Aorta (tissue), 5 donors: Measurements from ENCODE around the gene CD19. TPM values are rescaled to one million over a fixed set of nuclear protein-coding genes. Genes with fewer than 3 reads are reported as not detected.

Experiments
- ATAC-seq: fragments of 200-7000 bp; cut with Tn5 transposase; one replicate; pipeline ENCODE4 v1.9.1; 2022; ENCODE audit warnings: moderate library complexity; ENCODE audit not compliant: low FRiP score
- DNase-seq, 2 donors: peaks; one replicate each; pipeline ENCODE4 v3.0.0-alpha.2; 2020
- H3K27ac ChIP-seq, 2 donors: one replicate each; pipeline ENCODE4 v1.5.1; 2013; ENCODE audit warnings: low read length in 2 of 2, mild to moderate bottlenecking in 2 of 2, moderate library complexity in 2 of 2, control low read depth in 1 of 2, inconsistent platforms in 1 of 2, low read depth in 1 of 2
- H3K27me3 ChIP-seq, 2 donors: one replicate each; pipeline ENCODE4 v1.6.1; 2013; ENCODE audit warnings: control low read depth in 1 of 2, low read length in 1 of 2, mild to moderate bottlenecking in 1 of 2, moderate library complexity in 1 of 2; ENCODE audit not compliant: insufficient read depth in 2 of 2, control insufficient read depth in 1 of 2
- H3K36me3 ChIP-seq, 2 donors: one replicate each; pipeline ENCODE4 v1.6.1; 2013; ENCODE audit warnings: control low read depth in 1 of 2, low read length in 1 of 2, mild to moderate bottlenecking in 1 of 2; ENCODE audit not compliant: insufficient read depth in 2 of 2, control insufficient read depth in 1 of 2
- H3K4me1 ChIP-seq, 2 donors: one replicate each; pipeline ENCODE4 v1.6.1; 2013; ENCODE audit warnings: low read length in 2 of 2, control low read depth in 1 of 2, mild to moderate bottlenecking in 1 of 2, moderate library complexity in 1 of 2; ENCODE audit not compliant: insufficient read depth in 2 of 2, control insufficient read depth in 1 of 2
- H3K4me3 ChIP-seq, 2 donors: one replicate each; pipeline ENCODE4 v1.5.1; 2013; ENCODE audit warnings: low read length in 2 of 2, control low read depth in 1 of 2, mild to moderate bottlenecking in 1 of 2
- H3K9me3 ChIP-seq: one replicate; pipeline ENCODE4 v1.6.1; 2013; ENCODE audit warnings: mild to moderate bottlenecking, low read length; ENCODE audit not compliant: control insufficient read depth
- WGBS, 2 donors: extraction: QIAGEN DNeasy Blood & Tissue Kit; methylation state at CpG; one replicate each; pipeline ENCODE4 v1.1.7; 2013; 5-methylcytosine and 5-hydroxymethylcytosine counted together
- intact Hi-C, 2 donors: fragments of 100-400 bp; cut with DNase I; formaldehyde crosslinking; loops; one replicate each; pipeline versions ENCODE4 v1.14.2 to v1.15.0; 2022
- polyA plus RNA-seq, 2 donors: library from polyadenylated mRNA; stranded (reverse); fragments of 200-250 nt; gene quantifications; one replicate each; pipeline ENCODE4 v1.2.3, GENCODE V29; 2013
- total RNA-seq, 2 donors: library from RNA; stranded (reverse); fragmentation: NEBNext Ultra II Directional; extraction: Animal tissue kit (Norgen Biotek cat#: 25700); gene quantifications; one replicate each; pipeline ENCODE4 v1.2.1, GENCODE V29; 2021
- donor health status: healthy with polysubstance abuse.
- donor health status: Bipolar disorder and iron deficiency.
- donor health status: DM: no; HTN: no; CAD: no.
- donor health status: DM: no; HTN: no; CAD: no.
- donor health status: DM: yes; HTN: yes; CAD: no.

The CD19 gene
- total and polyA plus RNA-seq, 4 donors: 0.10 to 0.71 (median 0.63) TPM; not detected in 1

- WGBS, 2 donors: 92% methylated on average over 1 of the region's 1 CpG
- intact Hi-C loops: loop anchor here in 1 of 2 donors (5.0 kb wide), 1 partner anchor 66 kb away; the partner anchor contains the start of gene SH2B1
- DNase-seq (no peak), ATAC-seq (no peak)
- Histone ChIP-seq H3K9me3 (no peaks in the 10 kb centered on the region), H3K36me3 (no peaks in the 10 kb centered on the region), H3K27ac (no peak overlapping the region), H3K4me1 (no peaks in the 10 kb centered on the region), H3K27me3 (no peaks in the 10 kb centered on the region), H3K4me3 (no peak overlapping the region)
These were observed 4.0 kb upstream of the CD19 start for GRCh38 chr16:28927815-28928214.

- H3K27ac ChIP-seq: no peak overlapping the region
- intact Hi-C loops: no loop called here
- H3K4me1 ChIP-seq: no peaks in the 10 kb centered on the region
- H3K36me3 ChIP-seq: no peaks in the 10 kb centered on the region
- no peaks in the 10 kb centered on the region for H3K9me3 ChIP-seq
- DNase-seq (no peak), ATAC-seq (no peak)
- 87 to 97% methylated on average over 3 of the region's 3 CpGs for WGBS, 2 donors
- no peaks in the 10 kb centered on the region for H3K27me3 ChIP-seq
- no peak overlapping the region for H3K4me3 ChIP-seq
These were observed 1.6 kb upstream of the CD19 start for GRCh38 chr16:28930203-28930602.

- no peak for DNase-seq
- no peak overlapping the region for H3K4me3 ChIP-seq
- H3K4me1 ChIP-seq: no peaks in the 10 kb centered on the region
- H3K27ac ChIP-seq: no peak overlapping the region
- no peaks in the 10 kb centered on the region for H3K9me3 ChIP-seq
- H3K27me3 ChIP-seq: no peaks in the 10 kb centered on the region
- intact Hi-C loops: no loop called here
- WGBS, 2 donors: 81 to 86% methylated on average over 3 of the region's 3 CpGs
- ATAC-seq: no peak
- no peaks in the 10 kb centered on the region for H3K36me3 ChIP-seq
These were observed 1.1 kb upstream of the CD19 start for GRCh38 chr16:28930652-28931051.

DNA sequence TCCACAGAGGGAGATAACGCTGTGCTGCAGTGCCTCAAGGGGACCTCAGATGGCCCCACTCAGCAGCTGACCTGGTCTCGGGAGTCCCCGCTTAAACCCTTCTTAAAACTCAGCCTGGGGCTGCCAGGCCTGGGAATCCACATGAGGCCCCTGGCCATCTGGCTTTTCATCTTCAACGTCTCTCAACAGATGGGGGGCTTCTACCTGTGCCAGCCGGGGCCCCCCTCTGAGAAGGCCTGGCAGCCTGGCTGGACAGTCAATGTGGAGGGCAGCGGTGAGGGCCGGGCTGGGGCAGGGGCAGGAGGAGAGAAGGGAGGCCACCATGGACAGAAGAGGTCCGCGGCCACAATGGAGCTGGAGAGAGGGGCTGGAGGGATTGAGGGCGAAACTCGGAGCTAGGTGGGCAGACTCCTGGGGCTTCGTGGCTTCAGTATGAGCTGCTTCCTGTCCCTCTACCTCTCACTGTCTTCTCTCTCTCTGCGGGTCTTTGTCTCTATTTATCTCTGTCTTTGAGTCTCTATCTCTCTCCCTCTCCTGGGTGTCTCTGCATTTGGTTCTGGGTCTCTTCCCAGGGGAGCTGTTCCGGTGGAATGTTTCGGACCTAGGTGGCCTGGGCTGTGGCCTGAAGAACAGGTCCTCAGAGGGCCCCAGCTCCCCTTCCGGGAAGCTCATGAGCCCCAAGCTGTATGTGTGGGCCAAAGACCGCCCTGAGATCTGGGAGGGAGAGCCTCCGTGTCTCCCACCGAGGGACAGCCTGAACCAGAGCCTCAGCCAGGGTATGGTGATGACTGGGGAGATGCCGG, 769 bp downstream of the CD19 start:
- DNase-seq (no peak), ATAC-seq (no peak)
- no peak overlapping the region for H3K27ac ChIP-seq
- H3K4me1 ChIP-seq: no peaks in the 10 kb centered on the region
- no peaks in the 10 kb centered on the region for H3K36me3 ChIP-seq
- H3K27me3 ChIP-seq: no peaks in the 10 kb centered on the region
- WGBS, 2 donors: 82 to 86% methylated on average over 19 to 20 of the region's 20 CpGs
- intact Hi-C loops: no loop called here
- no peak overlapping the region for H3K4me3 ChIP-seq
- H3K9me3 ChIP-seq: no peaks in the 10 kb centered on the region

DNA sequence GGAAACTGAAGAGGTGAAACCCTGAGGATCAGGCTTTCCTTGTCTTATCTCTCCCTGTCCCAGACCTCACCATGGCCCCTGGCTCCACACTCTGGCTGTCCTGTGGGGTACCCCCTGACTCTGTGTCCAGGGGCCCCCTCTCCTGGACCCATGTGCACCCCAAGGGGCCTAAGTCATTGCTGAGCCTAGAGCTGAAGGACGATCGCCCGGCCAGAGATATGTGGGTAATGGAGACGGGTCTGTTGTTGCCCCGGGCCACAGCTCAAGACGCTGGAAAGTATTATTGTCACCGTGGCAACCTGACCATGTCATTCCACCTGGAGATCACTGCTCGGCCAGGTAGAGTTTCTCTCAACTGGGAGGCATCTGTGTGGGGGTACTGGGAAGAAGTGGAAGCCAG, 1.4 kb downstream of the CD19 start:
- Histone ChIP-seq H3K4me3 (no peak overlapping the region), H3K27ac (no peak overlapping the region), H3K4me1 (no peaks in the 10 kb centered on the region), H3K27me3 (no peaks in the 10 kb centered on the region), H3K9me3 (no peaks in the 10 kb centered on the region), H3K36me3 (no peaks in the 10 kb centered on the region)
- DNase-seq (no peak), ATAC-seq (no peak)
- intact Hi-C loops: no loop called here
- 71 to 73% methylated on average over 8 of the region's 8 CpGs for WGBS, 2 donors

- no peaks in the 10 kb centered on the region for H3K36me3 ChIP-seq
- intact Hi-C loops: no loop called here
- 80 to 87% methylated on average over 4 of the region's 4 CpGs for WGBS, 2 donors
These were observed 3.6 kb downstream of the CD19 start for GRCh38 chr16:28935346-28935745.

GRCh38 chr16:28935924-28936783, 4.4 kb downstream of the CD19 start:
- peak; percentile 94 for ATAC-seq
- Histone ChIP-seq H3K4me1 (no peaks in the 10 kb centered on the region), H3K9me3 (no peaks in the 10 kb centered on the region), H3K27me3 (no peaks in the 10 kb centered on the region), H3K36me3 (no peaks in the 10 kb centered on the region), H3K4me3 (no peak overlapping the region), H3K27ac (no peak overlapping the region)
- WGBS, 2 donors: 26 to 28% methylated on average over 36 of the region's 36 CpGs
- peak; percentile 91 to 93 for DNase-seq
- intact Hi-C loops: no loop called here

More at GRCh38 chr16:28935346-28935745, 3.6 kb downstream of the CD19 start:
- H3K27ac ChIP-seq: no peak overlapping the region
- no peak overlapping the region for H3K4me3 ChIP-seq
- ATAC-seq: no peak
- H3K4me1 ChIP-seq: no peaks in the 10 kb centered on the region
- DNase-seq: no peak
- no peaks in the 10 kb centered on the region for H3K9me3 ChIP-seq
- no peaks in the 10 kb centered on the region for H3K27me3 ChIP-seq

DNA sequence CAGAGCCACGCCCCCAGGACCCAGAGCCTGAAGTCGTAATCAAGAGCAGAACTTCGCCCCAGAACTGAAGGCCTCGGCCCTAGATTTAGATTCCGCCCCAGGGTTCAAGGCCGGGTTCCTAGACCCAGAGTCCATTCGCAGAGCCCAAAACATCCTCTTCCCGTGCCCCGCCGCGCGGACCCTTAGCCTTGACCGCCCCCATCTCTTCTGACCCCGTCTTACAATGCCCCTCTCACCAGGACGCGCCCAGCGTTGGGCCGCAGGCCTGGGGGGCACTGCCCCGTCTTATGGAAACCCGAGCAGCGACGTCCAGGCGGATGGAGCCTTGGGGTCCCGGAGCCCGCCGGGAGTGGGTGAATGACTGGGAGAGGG, 5.0 kb downstream of the CD19 start:
- intact Hi-C loops: no loop called here
- H3K27ac ChIP-seq: no peak overlapping the region
- H3K27me3 ChIP-seq: no peaks in the 10 kb centered on the region
- no peaks in the 10 kb centered on the region for H3K9me3 ChIP-seq
- DNase-seq (no peak), ATAC-seq (no peak)
- no peaks in the 10 kb centered on the region for H3K36me3 ChIP-seq
- no peaks in the 10 kb centered on the region for H3K4me1 ChIP-seq
- 67 to 68% methylated on average over 26 of the region's 26 CpGs for WGBS, 2 donors
- H3K4me3 ChIP-seq: no peak overlapping the region
